Mammary epithelial cell (primary cell): ENCODE data around the gene MAS1.

Experiments
- CTCF ChIP-seq, 2 donors: IDR thresholded peaks in 1 of 2; conservative IDR thresholded peaks in 1 of 2; 2 replicates each; pipeline ENCODE4 v1.5.1; 2011 to 2012; ENCODE audit warnings: inconsistent platforms in 2 of 2, low read length in 2 of 2, mild to moderate bottlenecking in 2 of 2, control low read depth in 1 of 2, low read depth in 1 of 2; ENCODE audit not compliant: insufficient read depth in 1 of 2; ENCODE audit errors: extremely low read depth in 1 of 2
- EZH2 ChIP-seq: IDR thresholded peaks from 2 replicates; pipeline ENCODE4 v1.6.1; 2012; ENCODE audit warnings: low read length, inconsistent platforms, borderline replicate concordance

GRCh38 chr6:159935633-159936032 lies 44.8 kb downstream of the MAS1 start:
- TF ChIP-seq CTCF (conservative IDR thresholded peaks at IDR 0.05 in 1 of 2, IDR thresholded peaks at IDR 0.05 in 1 of 2; ENCODE audit: extremely low read depth in 1 of 2, insufficient read depth in 1 of 2, low read depth in 1 of 2, low read length in 2 of 2) (no peak), EZH2 (no peak)
